HG03520 (cell line): Measurements from ENCODE around the gene SMOC1.

ENCODE experiments used
- ATAC-seq: cut with Tn5 transposase; IDR thresholded peaks from one replicate; pipeline ENCODE4 v1.9.1; 2021; ENCODE audit warnings: mild to moderate bottlenecking, moderate library complexity; ENCODE audit not compliant: unreplicated experiment

Gene SMOC1

GRCh38 chr14:69861025-69861569 is 18.1 kb upstream of the SMOC1 start:
- ATAC-seq: no peak

GRCh38 chr14:69863083-69863482 is 16.1 kb upstream of the SMOC1 start:
- no peak for ATAC-seq

GRCh38 chr14:69865701-69866365 is 13.4 kb upstream of the SMOC1 start:
- no peak for ATAC-seq

DNA sequence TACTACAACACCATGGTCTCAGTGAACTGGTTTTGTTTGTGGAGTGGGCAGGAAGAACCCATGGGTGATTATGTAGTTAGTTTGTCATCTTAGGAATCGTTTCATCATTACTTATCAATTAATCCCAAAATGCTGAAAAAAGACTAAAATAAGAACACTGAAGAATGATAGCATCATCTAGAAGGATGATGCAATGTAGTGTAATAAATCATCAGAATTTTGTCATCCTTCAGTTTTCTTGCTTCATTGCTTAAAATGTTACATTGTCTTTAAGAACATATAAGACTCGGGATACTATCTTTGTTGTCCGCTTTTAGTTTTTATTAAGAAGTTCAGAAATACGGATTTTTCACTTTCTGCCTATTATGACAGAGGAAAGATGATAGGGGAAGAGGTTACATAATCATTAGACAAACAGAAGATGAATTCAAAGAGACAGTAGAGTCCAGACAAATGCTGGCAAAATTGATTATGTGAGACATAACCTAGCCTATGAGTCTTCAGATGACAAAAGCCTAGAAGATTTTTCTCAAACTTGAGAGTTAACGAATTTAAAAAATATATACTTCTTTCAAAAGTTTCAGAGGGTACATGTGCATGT is 10.8 kb upstream of the SMOC1 start:
- ATAC-seq: no peak

- no peak for ATAC-seq
These were observed 8.6 kb upstream of the SMOC1 start for GRCh38 chr14:69870613-69871012.

GRCh38 chr14:69873877-69874780 is 5.1 kb upstream of the SMOC1 start:
- no peak for ATAC-seq

- no peak for ATAC-seq
These were observed 2.9 kb upstream of the SMOC1 start for GRCh38 chr14:69876221-69876847.

DNA sequence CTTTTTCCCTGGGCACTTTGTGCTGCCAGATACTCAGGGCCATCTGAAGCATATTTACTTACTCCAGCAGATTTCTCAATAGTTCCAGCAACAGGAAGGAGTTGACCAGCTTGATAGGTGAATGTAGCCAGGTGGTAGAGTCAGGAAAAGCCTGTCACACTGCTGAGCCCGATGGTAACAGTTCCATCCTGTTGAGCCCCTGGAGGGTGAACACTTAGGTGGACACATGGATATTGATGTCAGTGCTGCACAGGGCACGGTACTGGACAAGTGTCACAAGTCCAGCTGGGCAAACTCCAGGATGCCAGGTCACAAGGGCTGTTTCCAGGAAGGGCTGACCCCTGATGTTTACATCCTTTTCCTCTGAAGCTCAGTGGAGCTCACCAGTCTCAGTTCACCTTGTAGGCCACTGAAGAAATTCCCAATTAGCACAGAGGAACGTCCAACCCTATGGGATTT is 2.3 kb upstream of the SMOC1 start:
- ATAC-seq: no peak

DNA sequence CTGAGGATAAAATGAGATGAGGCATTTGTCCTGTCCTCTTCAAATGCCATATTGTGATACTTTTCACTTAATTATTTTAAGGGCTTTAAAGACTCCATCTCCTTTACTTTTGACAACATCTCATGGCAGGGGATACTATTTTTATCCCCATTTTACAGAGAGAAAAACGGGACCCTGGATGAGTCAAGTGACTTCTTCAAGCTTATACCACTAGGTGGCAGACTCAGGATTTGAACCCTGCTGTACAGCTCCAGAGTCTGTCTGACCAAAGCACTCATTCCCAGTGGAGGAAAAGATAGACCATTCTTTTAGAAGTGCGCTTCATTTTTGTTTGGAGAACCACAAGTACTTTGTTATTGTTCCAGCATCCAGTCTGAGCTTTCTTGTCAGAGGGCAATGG is 1.7 kb upstream of the SMOC1 start:
- ATAC-seq: no peak

- no peak for ATAC-seq
These were observed 965 bp upstream of the SMOC1 start for GRCh38 chr14:69878251-69878650.

DNA sequence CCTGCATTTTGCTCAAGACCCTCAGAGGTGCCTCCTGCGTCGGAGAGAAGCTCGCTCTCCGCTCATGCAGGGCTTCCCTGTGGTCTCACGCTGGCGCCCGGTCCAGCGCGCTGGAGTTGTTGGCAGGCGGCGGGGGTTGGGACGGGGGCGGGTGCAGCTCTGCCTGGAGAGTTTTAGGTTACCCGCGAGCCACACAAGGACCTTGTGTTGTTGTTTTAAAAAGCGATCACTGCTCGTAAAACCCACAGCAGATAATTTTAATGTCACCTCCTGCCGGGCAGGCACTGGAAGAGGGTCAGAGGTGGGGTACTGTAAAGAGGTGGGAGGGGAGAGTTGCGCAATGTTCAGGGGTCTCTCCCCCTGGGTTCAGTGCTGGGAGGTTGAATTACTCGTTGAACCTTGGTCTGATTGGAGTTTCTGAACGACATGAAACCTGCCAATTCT is 850 bp downstream of the SMOC1 start:
- ATAC-seq: no peak

- ATAC-seq: no peak
These were observed 1.7 kb downstream of the SMOC1 start for GRCh38 chr14:69880893-69881292.

DNA sequence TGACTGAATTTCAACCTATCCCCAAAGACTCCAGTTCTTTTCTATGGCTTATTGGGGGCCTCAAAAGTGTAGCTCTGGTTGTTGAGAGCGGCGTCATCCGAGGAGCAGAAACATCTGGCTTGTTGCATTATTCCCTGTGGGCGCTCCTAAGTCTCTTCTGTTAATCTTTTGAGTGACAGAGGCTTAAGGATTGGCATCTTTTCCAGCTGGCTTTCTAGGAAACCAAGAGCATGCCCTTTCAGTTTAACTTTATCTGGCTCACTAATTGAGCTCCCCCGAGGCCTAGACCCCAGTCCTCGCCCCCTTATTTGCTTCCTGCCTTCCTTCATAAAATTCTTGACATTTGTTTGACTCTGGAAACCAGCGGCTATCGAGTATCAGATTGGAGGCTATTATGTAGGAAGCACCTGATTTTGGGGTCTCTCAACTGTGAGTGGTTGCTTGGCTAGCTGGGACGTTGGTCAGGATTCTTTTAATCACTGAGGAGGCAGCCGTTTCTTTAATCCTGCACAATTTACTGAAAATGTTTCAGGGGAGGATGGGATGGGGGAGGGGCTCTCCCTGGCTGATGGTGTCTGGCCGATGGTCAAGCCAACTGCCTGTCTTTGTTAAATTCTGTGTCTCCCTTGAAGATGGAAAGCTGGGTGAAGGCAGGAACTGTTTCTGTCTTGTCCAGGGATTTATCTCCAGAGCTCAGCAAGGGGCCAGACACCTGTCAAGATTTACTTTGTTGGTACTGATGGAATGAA is 3.1 kb downstream of the SMOC1 start:
- ATAC-seq: no peak

GRCh38 chr14:69882915-69883314 is 3.7 kb downstream of the SMOC1 start:
- ATAC-seq: no peak

- no peak for ATAC-seq
These were observed 7.4 kb downstream of the SMOC1 start for GRCh38 chr14:69886453-69887242.

- no peak for ATAC-seq
These were observed 8.8 kb downstream of the SMOC1 start for GRCh38 chr14:69887740-69888657.

DNA sequence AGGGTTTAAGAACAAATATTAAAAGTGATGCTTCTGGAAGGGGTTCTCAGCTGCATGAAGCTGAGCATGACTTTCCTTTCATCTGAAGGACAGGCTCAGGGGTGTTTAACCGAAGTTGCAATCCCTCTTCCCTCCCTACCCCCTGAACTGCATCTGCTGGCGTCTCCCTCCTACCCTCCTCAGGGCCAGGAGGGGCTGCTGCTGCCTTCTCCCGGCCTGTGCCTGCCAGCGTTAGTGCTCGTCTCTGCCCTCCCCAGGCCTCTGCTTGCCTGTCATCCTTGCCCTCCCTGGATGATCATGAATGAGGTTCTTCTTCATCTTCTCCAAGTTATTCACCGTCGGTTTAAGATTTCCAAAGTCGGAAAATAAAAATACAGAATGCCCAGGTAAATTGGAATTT is 12.2 kb downstream of the SMOC1 start:
- ATAC-seq: no peak

- no peak for ATAC-seq
These were observed 15.9 kb downstream of the SMOC1 start for GRCh38 chr14:69895109-69895508.
